Measurements from ENCODE around the gene CD70.

Gene CD70

DNA sequence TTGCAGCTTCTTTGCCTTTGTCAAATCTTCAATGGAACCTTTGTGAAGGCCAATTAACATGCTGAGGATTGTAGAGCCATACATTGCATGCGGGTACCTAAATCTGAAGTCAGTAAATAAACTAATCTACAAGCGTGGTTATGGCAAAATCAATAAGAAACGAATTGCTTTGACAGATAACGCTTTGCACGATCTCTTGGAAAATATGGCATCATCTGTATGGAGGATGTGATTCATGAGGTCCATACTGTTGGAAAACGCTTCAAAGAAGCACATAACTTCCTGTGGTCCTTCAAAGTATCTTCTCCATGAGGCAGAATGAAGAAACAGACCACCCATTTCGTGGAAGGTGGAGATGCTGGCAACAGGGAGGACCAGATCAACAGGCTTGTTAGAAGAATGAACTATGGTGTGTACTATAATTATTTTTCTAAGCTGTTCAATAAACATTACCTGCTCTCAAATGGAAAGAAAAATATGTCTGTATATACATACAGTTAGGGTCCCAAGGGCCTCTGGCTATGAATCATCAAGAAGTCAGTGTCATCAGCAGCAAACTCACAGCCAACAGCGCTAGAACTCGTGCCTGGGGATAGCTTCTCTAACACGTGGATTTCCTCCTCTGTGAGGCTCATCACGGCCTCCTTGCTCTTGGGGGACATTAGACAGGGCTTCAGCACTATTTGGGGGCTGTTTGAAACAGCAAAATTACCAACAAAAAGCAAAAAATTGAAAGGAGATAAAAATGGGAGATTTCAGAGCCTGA is 2.9 kb upstream of the CD70 start:
- H3K27me3 ChIP-seq: peaks cover 33% of the 10 kb centered on the region
- TF ChIP-seq, protein P1, sequence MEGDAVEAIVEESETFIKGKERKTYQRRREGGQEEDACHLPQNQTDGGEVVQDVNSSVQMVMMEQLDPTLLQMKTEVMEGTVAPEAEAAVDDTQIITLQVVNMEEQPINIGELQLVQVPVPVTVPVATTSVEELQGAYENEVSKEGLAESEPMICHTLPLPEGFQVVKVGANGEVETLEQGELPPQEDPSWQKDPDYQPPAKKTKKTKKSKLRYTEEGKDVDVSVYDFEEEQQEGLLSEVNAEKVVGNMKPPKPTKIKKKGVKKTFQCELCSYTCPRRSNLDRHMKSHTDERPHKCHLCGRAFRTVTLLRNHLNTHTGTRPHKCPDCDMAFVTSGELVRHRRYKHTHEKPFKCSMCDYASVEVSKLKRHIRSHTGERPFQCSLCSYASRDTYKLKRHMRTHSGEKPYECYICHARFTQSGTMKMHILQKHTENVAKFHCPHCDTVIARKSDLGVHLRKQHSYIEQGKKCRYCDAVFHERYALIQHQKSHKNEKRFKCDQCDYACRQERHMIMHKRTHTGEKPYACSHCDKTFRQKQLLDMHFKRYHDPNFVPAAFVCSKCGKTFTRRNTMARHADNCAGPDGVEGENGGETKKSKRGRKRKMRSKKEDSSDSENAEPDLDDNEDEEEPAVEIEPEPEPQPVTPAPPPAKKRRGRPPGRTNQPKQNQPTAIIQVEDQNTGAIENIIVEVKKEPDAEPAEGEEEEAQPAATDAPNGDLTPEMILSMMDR (IDR thresholded peaks at IDR 0.05; ENCODE audit: low read depth, low read length): no peak
- no peaks in the 10 kb centered on the region for H3K9me3 ChIP-seq
- H3K4me1 ChIP-seq: no peaks in the 10 kb centered on the region
- H3K36me3 ChIP-seq: no peaks in the 10 kb centered on the region
- no peak overlapping the region for H3K4me3 ChIP-seq (ENCODE audit: low read depth, low read length)
- DNase-seq: no peak

GRCh38 chr19:6590258-6590826 is 608 bp downstream of the CD70 start:
- TF ChIP-seq, protein P1 (IDR thresholded peaks at IDR 0.05; ENCODE audit: low read depth, low read length): no peak
- Histone ChIP-seq H3K4me3 (ENCODE audit: low read depth, low read length) (no peak overlapping the region), H3K27me3 (peaks cover 52% of the 10 kb centered on the region), H3K9me3 (no peaks in the 10 kb centered on the region), H3K36me3 (no peaks in the 10 kb centered on the region), H3K4me1 (no peaks in the 10 kb centered on the region)
- DNase-seq: no peak

DNA sequence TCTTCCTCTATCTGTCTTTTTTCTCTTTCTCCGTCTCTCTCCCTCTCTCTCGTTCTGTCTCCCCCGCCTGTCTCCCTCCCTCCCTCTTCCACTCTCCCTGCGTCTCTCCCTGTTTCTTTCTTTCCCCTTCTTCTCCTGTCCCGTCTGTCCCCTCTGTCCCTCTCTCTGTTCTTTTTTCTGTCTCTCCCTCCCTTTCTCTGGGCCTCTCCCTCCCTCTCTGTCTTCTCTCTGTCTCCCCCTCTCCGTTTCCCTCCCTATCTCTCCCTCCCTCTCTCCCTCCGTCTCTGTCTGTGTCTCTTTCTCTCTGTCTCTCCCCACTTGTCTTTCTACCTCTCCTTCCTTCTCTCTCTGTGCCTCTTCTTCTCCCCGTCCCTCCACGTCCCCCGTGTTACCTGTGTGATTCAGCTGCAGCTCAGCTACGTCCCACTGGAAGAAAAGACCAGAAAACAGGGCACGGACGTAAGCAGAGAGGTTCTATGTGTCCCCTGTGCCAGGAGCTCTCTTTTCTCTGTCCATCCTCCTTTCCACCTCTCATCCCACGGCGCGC is 1.2 kb downstream of the CD70 start:
- Histone ChIP-seq H3K36me3 (no peaks in the 10 kb centered on the region), H3K27me3 (peaks cover 52% of the 10 kb centered on the region), H3K4me3 (ENCODE audit: low read depth, low read length) (no peak overlapping the region), H3K4me1 (no peaks in the 10 kb centered on the region), H3K9me3 (no peaks in the 10 kb centered on the region)
- TF ChIP-seq, protein P1 (IDR thresholded peaks at IDR 0.05; ENCODE audit: low read depth, low read length): no peak
- DNase-seq: no peak

DNA sequence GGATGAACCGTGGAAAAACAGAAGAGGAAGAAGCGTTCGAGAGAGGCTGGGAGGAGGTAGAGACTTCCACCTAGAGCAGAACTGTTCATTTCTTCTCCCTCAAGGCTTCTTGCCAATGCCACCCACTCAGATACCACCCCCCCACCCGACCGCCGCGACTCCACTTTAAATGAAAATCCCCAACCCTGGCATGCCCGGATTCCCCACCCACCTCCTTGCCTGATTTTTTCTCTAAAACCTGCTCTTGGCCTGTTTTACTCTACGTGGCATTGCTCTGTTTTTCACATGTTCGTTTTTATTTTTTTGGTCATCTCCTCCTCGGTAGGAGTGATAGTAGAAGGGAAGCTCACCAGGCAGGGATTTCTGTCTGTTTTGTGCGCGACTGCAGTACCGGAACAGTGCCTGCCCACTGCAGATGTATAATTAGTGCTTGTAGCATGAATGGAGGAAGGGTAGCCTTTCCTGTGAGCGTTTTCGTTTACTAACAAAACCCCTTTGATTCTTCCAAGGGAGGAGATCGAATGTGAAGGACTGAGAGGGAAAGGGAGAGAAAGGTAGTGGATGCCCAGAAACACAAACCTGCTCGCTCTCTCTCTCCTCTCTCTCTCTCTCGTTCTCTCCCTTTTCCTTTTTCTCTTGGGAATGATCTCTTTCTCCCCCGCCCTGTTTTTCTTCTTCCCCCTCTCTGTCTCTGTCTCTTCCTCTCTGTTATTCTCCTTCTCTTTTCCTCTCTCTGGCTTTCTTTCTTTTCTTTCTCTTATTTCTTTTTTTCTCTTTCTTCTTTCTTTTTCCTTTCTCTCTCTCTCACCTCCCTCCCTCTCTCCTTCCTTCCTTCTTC is 2.2 kb downstream of the CD70 start:
- Histone ChIP-seq H3K27me3 (peaks cover 52% of the 10 kb centered on the region), H3K4me3 (ENCODE audit: low read depth, low read length) (no peak overlapping the region), H3K9me3 (no peaks in the 10 kb centered on the region), H3K4me1 (no peaks in the 10 kb centered on the region), H3K36me3 (no peaks in the 10 kb centered on the region)
- TF ChIP-seq, protein P1 (IDR thresholded peaks at IDR 0.05; ENCODE audit: low read depth, low read length): no peak
- no peak for DNase-seq

- Histone ChIP-seq H3K27me3 (peaks cover 52% of the 10 kb centered on the region), H3K36me3 (no peaks in the 10 kb centered on the region), H3K4me1 (no peaks in the 10 kb centered on the region), H3K4me3 (ENCODE audit: low read depth, low read length) (no peak overlapping the region), H3K9me3 (no peaks in the 10 kb centered on the region)
- TF ChIP-seq, protein P1 (IDR thresholded peaks at IDR 0.05; ENCODE audit: low read depth, low read length): no peak
- DNase-seq: no peak
Measured at GRCh38 chr19:6587998-6588507, 2.9 kb downstream of the CD70 start.
